ENCODE results near the gene NAP1L4.

Gene NAP1L4

DNA sequence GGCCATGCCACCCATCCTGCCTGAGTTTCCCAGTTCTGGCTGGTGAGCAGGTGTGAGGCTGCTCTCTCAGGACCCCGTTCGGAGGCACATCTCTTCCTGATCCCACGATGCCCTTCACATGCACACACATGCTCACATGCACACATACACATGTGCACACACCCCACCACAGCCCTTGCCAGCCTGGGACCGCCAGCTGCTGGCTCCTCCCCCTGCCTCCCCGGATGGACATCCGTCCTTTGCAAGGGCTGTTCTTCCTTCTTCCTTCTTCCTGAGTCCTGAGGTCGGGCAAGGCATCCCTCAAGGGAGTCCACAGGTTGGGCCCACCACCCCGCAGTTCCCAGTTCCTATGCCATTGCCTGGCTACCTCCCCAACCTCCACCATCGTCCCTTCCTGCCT is 96.1 kb downstream of the NAP1L4 start:
- TF ChIP-seq, protein P1, sequence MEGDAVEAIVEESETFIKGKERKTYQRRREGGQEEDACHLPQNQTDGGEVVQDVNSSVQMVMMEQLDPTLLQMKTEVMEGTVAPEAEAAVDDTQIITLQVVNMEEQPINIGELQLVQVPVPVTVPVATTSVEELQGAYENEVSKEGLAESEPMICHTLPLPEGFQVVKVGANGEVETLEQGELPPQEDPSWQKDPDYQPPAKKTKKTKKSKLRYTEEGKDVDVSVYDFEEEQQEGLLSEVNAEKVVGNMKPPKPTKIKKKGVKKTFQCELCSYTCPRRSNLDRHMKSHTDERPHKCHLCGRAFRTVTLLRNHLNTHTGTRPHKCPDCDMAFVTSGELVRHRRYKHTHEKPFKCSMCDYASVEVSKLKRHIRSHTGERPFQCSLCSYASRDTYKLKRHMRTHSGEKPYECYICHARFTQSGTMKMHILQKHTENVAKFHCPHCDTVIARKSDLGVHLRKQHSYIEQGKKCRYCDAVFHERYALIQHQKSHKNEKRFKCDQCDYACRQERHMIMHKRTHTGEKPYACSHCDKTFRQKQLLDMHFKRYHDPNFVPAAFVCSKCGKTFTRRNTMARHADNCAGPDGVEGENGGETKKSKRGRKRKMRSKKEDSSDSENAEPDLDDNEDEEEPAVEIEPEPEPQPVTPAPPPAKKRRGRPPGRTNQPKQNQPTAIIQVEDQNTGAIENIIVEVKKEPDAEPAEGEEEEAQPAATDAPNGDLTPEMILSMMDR (IDR thresholded peaks at IDR 0.05; ENCODE audit: low read length): no peak
- no peak for TF ChIP-seq EZH2 (IDR thresholded peaks at IDR 0.05; ENCODE audit: borderline replicate concordance, low read length)
- H3K4me1 ChIP-seq (ENCODE audit: insufficient read depth, low read length, severe bottlenecking): no peaks in the 10 kb centered on the region

More for the DNA sequence above, 96.1 kb downstream of the NAP1L4 start:
- no peaks in the 10 kb centered on the region for H3K36me3 ChIP-seq (ENCODE audit: insufficient read depth, low read length)
- H3K79me2 ChIP-seq (ENCODE audit: insufficient read depth, low read length): no peaks in the 10 kb centered on the region
- H3K27me3 ChIP-seq (ENCODE audit: insufficient read depth, low read length): peaks cover 6% of the 10 kb centered on the region; the same call in 1 of the 2 replicates
- no peak overlapping the region for H3K27ac ChIP-seq (ENCODE audit: low read depth, low read length, poor library complexity, severe bottlenecking)
- H3K4me2 ChIP-seq (ENCODE audit: low read length): no peak overlapping the region
- H2AFZ ChIP-seq (ENCODE audit: low read length): no peak overlapping the region
- no peaks in the 10 kb centered on the region for H3K9me2 ChIP-seq (ENCODE audit: low read depth, low read length)
- no peak overlapping the region for H3K9ac ChIP-seq (ENCODE audit: low read length)
- H4K20me1 ChIP-seq (ENCODE audit: insufficient read depth, low read length): no peaks in the 10 kb centered on the region
- no peaks in the 10 kb centered on the region for H3K9me3 ChIP-seq (ENCODE audit: low read length)
- H3K4me3 ChIP-seq (ENCODE audit: low read depth, low read length, poor library complexity, severe bottlenecking): no peak overlapping the region
- no peaks in the 10 kb centered on the region for H3F3A ChIP-seq (ENCODE audit: insufficient read depth, low read length)

All from OCI-LY1 (cell line).